Common myeloid progenitor, CD34-positive (primary cell): ENCODE data around the gene PROSER2.

Experiments
- CTCF ChIA-PET: fragments of 350-600 bp; sonication (Branson Sonifier 250); formaldehyde crosslinking; loops from one replicate; lab custom pipeline; 2021; ENCODE audit warnings: antibody characterized with exemption; lab: Charles Lee
- POLR2A ChIA-PET: fragments of 350-600 bp; sonication (Branson Sonifier 250); formaldehyde crosslinking; loops from one replicate; lab custom pipeline; 2021; ENCODE audit warnings: antibody characterized with exemption; lab: Charles Lee
- DNase-seq, 3 donors: peaks; one replicate each; pipeline versions ENCODE4 v3.0.0 to v3.0.0-alpha.2; 2013
- H3K27ac ChIP-seq, 2 experiments: 1 replicate in 1 of 2; 2 replicates in 1 of 2; pipeline ENCODE4 v1.7.0; 2013; ENCODE audit warnings: inconsistent platforms in 2 of 2, low read length in 2 of 2, mild to moderate bottlenecking in 2 of 2, low read depth in 1 of 2, moderate library complexity in 1 of 2; ENCODE audit not compliant: severe bottlenecking in 2 of 2, insufficient read depth in 1 of 2, poor library complexity in 1 of 2
- H3K27me3 ChIP-seq, 5 experiments: replicated peaks in 2 of 5; 1 replicate in 3 of 5; 2 replicates in 2 of 5; pipeline versions ENCODE4 v1.6.1 to v1.7.0; 2013; ENCODE audit warnings: low read length in 4 of 5, mild to moderate bottlenecking in 2 of 5, moderate library complexity in 2 of 5, inconsistent platforms in 1 of 5; ENCODE audit not compliant: insufficient read depth in 5 of 5, control insufficient read depth in 4 of 5
- H3K36me3 ChIP-seq, 4 experiments: 1 replicate in 2 of 4; 2 replicates in 2 of 4; pipeline versions ENCODE4 v1.6.1 to v1.7.0; 2013; ENCODE audit warnings: low read length in 3 of 4, control low read depth in 1 of 4, mild to moderate bottlenecking in 1 of 4; ENCODE audit not compliant: control insufficient read depth in 4 of 4, insufficient read depth in 4 of 4
- H3K4me1 ChIP-seq, 4 experiments: 1 replicate in 3 of 4; 2 replicates in 1 of 4; pipeline versions ENCODE4 v1.6.1 to v1.7.1; 2013; ENCODE audit warnings: low read length in 3 of 4, mild to moderate bottlenecking in 3 of 4, control low read depth in 1 of 4, inconsistent platforms in 1 of 4, moderate library complexity in 1 of 4; ENCODE audit not compliant: control insufficient read depth in 4 of 4, insufficient read depth in 4 of 4; ENCODE audit errors: control extremely low read depth in 1 of 4
- H3K4me3 ChIP-seq, 7 experiments: 1 replicate in 4 of 7; 2 replicates in 3 of 7; pipeline versions ENCODE4 v1.5.1 to v1.7.0; 2013; ENCODE audit warnings: mild to moderate bottlenecking in 7 of 7, low read length in 6 of 7, moderate library complexity in 6 of 7, inconsistent platforms in 2 of 7, low read depth in 2 of 7, control low read depth in 1 of 7; ENCODE audit not compliant: insufficient read depth in 4 of 7, control insufficient read depth in 1 of 7; ENCODE audit errors: extremely low read depth in 1 of 7
- H3K9me3 ChIP-seq, 5 experiments: 1 replicate in 4 of 5; 2 replicates in 1 of 5; pipeline versions ENCODE4 v1.6.1 to v1.7.1; 2013; ENCODE audit warnings: low read length in 4 of 5, mild to moderate bottlenecking in 2 of 5, inconsistent platforms in 1 of 5, low read depth in 1 of 5, moderate library complexity in 1 of 5; ENCODE audit not compliant: control insufficient read depth in 4 of 5, insufficient read depth in 2 of 5; ENCODE audit errors: control extremely low read depth in 1 of 5
- WGBS: methylation state at CpG from one replicate; pipeline ENCODE4 v1.1.5; 2013; ENCODE audit not compliant: insufficient coverage; 5-methylcytosine and 5-hydroxymethylcytosine counted together

Gene PROSER2

GRCh38 chr10:11804336-11804735 is 18.8 kb upstream of the PROSER2 start:
- Histone ChIP-seq H3K4me1 (peaks cover 0 to 6% (median 4%) of the 10 kb centered on the region in 4 experiments), H3K27me3 (no peaks in the 10 kb centered on the region), H3K36me3 (no peaks in the 10 kb centered on the region), H3K27ac (no peak overlapping the region), H3K9me3 (no peaks in the 10 kb centered on the region), H3K4me3 (no peak overlapping the region)
- CTCF ChIA-PET: interaction anchor here (1.6 to 6.8 kb wide), 3 partner anchors 10 to 15 kb away, joined by 6 to 49 read pairs (median 22); partner anchors contain the start of gene PROSER2
- POLR2A ChIA-PET: no interaction called here
- no peak for DNase-seq
- WGBS: 93% methylated on average over 16 of the region's 16 CpGs

GRCh38 chr10:11805792-11806191 is 17.4 kb upstream of the PROSER2 start:
- Histone ChIP-seq H3K36me3 (no peaks in the 10 kb centered on the region), H3K27me3 (no peaks in the 10 kb centered on the region), H3K4me1 (no peaks in the 10 kb centered on the region), H3K4me3 (no peak overlapping the region), H3K27ac (no peak overlapping the region), H3K9me3 (no peaks in the 10 kb centered on the region)
- CTCF ChIA-PET: interaction anchor here (1.0 kb wide), 1 partner anchor 23 kb away, joined by 3 read pairs; no protein-coding TSS in a partner anchor
- WGBS: no CpG with 5 or more reads among the region's 4 CpGs
- POLR2A ChIA-PET: no interaction called here
- DNase-seq: no peak

GRCh38 chr10:11806706-11807105 is 16.4 kb upstream of the PROSER2 start:
- WGBS: 97% methylated on average over 4 of the region's 6 CpGs
- DNase-seq: no peak
- Histone ChIP-seq H3K4me1 (no peaks in the 10 kb centered on the region), H3K27ac (no peak overlapping the region), H3K4me3 (no peak overlapping the region), H3K27me3 (no peaks in the 10 kb centered on the region), H3K9me3 (no peaks in the 10 kb centered on the region), H3K36me3 (no peaks in the 10 kb centered on the region)
- ChIA-PET POLR2A (no interaction called here), CTCF (no interaction called here)

- Histone ChIP-seq H3K4me1 (peaks cover 0 to 4% (median 4%) of the 10 kb centered on the region in 4 experiments), H3K27ac (no peak overlapping the region), H3K4me3 (no peak overlapping the region), H3K27me3 (no peaks in the 10 kb centered on the region), H3K36me3 (no peaks in the 10 kb centered on the region), H3K9me3 (no peaks in the 10 kb centered on the region)
- ChIA-PET POLR2A (no interaction called here), CTCF (interaction anchor here (1.2 to 3.1 kb wide), 2 partner anchors 12 kb away, joined by 4 to 15 read pairs; no protein-coding TSS in a partner anchor)
- DNase-seq: no peak
- WGBS: 100% methylated on average over 4 of the region's 5 CpGs
These were observed 14.3 kb upstream of the PROSER2 start for GRCh38 chr10:11808808-11809207.

GRCh38 chr10:11810313-11810766 is 12.8 kb upstream of the PROSER2 start:
- ChIA-PET POLR2A (no interaction called here), CTCF (interaction anchor here (3.1 to 4.3 kb wide), 2 partner anchors 10 to 17 kb away, joined by 15 to 18 read pairs; no protein-coding TSS in a partner anchor)
- no peak overlapping the region for H3K4me3 ChIP-seq
- WGBS: 97% methylated on average over 13 of the region's 13 CpGs
- H3K36me3 ChIP-seq: no peaks in the 10 kb centered on the region
- H3K9me3 ChIP-seq: no peaks in the 10 kb centered on the region
- peaks cover 0 to 12% (median 11%) of the 10 kb centered on the region in 4 experiments for H3K4me1 ChIP-seq
- no peak for DNase-seq
- H3K27me3 ChIP-seq: no peaks in the 10 kb centered on the region
- H3K27ac ChIP-seq: no peak overlapping the region

- Histone ChIP-seq H3K4me3 (no peak overlapping the region), H3K9me3 (no peaks in the 10 kb centered on the region), H3K27ac (no peak overlapping the region), H3K4me1 (peaks cover 0 to 12% (median 11%) of the 10 kb centered on the region in 4 experiments), H3K27me3 (no peaks in the 10 kb centered on the region), H3K36me3 (no peaks in the 10 kb centered on the region)
- DNase-seq: no peak
- WGBS: 100% methylated on average over 4 of the region's 6 CpGs
- CTCF ChIA-PET: interaction anchor here (3.1 to 4.3 kb wide), 2 partner anchors 9 to 17 kb away, joined by 15 to 18 read pairs; no protein-coding TSS in a partner anchor
- POLR2A ChIA-PET: interaction anchor here (0.8 kb wide), 1 partner anchor 716 kb away, joined by 4 read pairs; no protein-coding TSS in a partner anchor
These were observed 12.2 kb upstream of the PROSER2 start for GRCh38 chr10:11810973-11811372.

- Histone ChIP-seq H3K4me1 (peaks cover 0 to 12% (median 11%) of the 10 kb centered on the region in 4 experiments), H3K4me3 (no peak overlapping the region), H3K27ac (no peak overlapping the region), H3K27me3 (no peaks in the 10 kb centered on the region), H3K36me3 (no peaks in the 10 kb centered on the region), H3K9me3 (no peaks in the 10 kb centered on the region)
- no peak for DNase-seq
- POLR2A ChIA-PET: interaction anchor here (0.7 kb wide), 1 partner anchor 118 kb away, joined by 3 read pairs; no protein-coding TSS in a partner anchor
- WGBS: 98% methylated on average over 6 of the region's 7 CpGs
- CTCF ChIA-PET: interaction anchor here (1.0 to 4.3 kb wide), 9 partner anchors 9 to 55 kb away, joined by 3 to 22 read pairs (median 5); no protein-coding TSS in a partner anchor
These were observed 10.0 kb upstream of the PROSER2 start for GRCh38 chr10:11813177-11813576.
